GM21381 (cell line): Measurements from ENCODE around the gene OSBPL10.
"Not testable (repeated sequence)": the region's sequence is repeated elsewhere in the genome, so short reads cannot be mapped to it uniquely, and the experiment has no call there.

ENCODE experiments used
- ATAC-seq: cut with Tn5 transposase; IDR thresholded peaks from one replicate; pipeline ENCODE4 v1.9.1; 2021; ENCODE audit warnings: mild to moderate bottlenecking, moderate library complexity; ENCODE audit not compliant: unreplicated experiment

OSBPL10 gene

GRCh38 chr3:31714495-31715280, 266.4 kb downstream of the OSBPL10 start:
- ATAC-seq: no peak

GRCh38 chr3:31713816-31714215, 267.2 kb downstream of the OSBPL10 start:
- no peak for ATAC-seq

- no peak for ATAC-seq
Measured at GRCh38 chr3:31710123-31710803, 270.8 kb downstream of the OSBPL10 start.

- no peak for ATAC-seq
Measured at GRCh38 chr3:31709526-31709925, 271.5 kb downstream of the OSBPL10 start.

- ATAC-seq: no peak
Measured at GRCh38 chr3:31709005-31709404, 272.1 kb downstream of the OSBPL10 start.

GRCh38 chr3:31707286-31707685, 273.8 kb downstream of the OSBPL10 start:
- no peak for ATAC-seq

GRCh38 chr3:31705736-31706135, 275.3 kb downstream of the OSBPL10 start:
- no peak for ATAC-seq

GRCh38 chr3:31704591-31705179, 276.4 kb downstream of the OSBPL10 start:
- no peak for ATAC-seq

- ATAC-seq: no peak
Measured at GRCh38 chr3:31704156-31704555, 276.9 kb downstream of the OSBPL10 start.

GRCh38 chr3:31701286-31701685, 279.8 kb downstream of the OSBPL10 start:
- ATAC-seq: no peak

GRCh38 chr3:31699309-31699953, 281.6 kb downstream of the OSBPL10 start:
- ATAC-seq: no peak

GRCh38 chr3:31696815-31697548, 284.1 kb downstream of the OSBPL10 start:
- ATAC-seq: no peak

GRCh38 chr3:31696009-31696297, 285.1 kb downstream of the OSBPL10 start:
- no peak for ATAC-seq

GRCh38 chr3:31695280-31696008, 285.6 kb downstream of the OSBPL10 start:
- ATAC-seq: no peak

- ATAC-seq: no peak
Measured at GRCh38 chr3:31693346-31693745, 287.7 kb downstream of the OSBPL10 start.

- no peak for ATAC-seq
Measured at GRCh38 chr3:31692751-31693150, 288.3 kb downstream of the OSBPL10 start.

GRCh38 chr3:31690771-31691170, 290.3 kb downstream of the OSBPL10 start:
- ATAC-seq: no peak

- ATAC-seq: not testable (repeated sequence)
Measured at GRCh38 chr3:31689523-31689922, 291.5 kb downstream of the OSBPL10 start.

GRCh38 chr3:31688984-31689383, 292.1 kb downstream of the OSBPL10 start:
- no peak for ATAC-seq

- ATAC-seq: no peak
Measured at GRCh38 chr3:31687020-31687802, 293.9 kb downstream of the OSBPL10 start.
